ENCODE results near the gene LSM11.

The LSM11 gene

GRCh38 chr5:157808043-157808442 lies 64.5 kb downstream of the LSM11 start:
- Histone ChIP-seq H3K4me2 (ENCODE audit: insufficient read depth, low read length) (no peak overlapping the region), H3K27me3 (ENCODE audit: insufficient read depth, low read length, poor library complexity) (no peaks in the 10 kb centered on the region), H3K36me3 (ENCODE audit: insufficient read depth, low read length) (peaks cover 92% of the 10 kb centered on the region), H3K4me1 (ENCODE audit: insufficient read depth, low read length) (no peaks in the 10 kb centered on the region), H3K4me3 (ENCODE audit: low read depth in 1 of 2, low read length in 2 of 2) (no peak overlapping the region), H4K20me1 (ENCODE audit: insufficient read depth, low read length) (0 out of 2 replicates have a peak, but pooled peaks cover 3% of the 10 kb centered on the region), H2AFZ (ENCODE audit: low read depth, low read length) (no peak overlapping the region), H3K9me3 (ENCODE audit: insufficient read depth, low read length, severe bottlenecking) (no peaks in the 10 kb centered on the region), H3K79me2 (ENCODE audit: insufficient read depth, low read length) (peaks cover 2% of the 10 kb centered on the region; the same call in 1 of the 2 replicates), H3K27ac (ENCODE audit: low read length) (no peak overlapping the region), H3K9ac (ENCODE audit: low read depth, low read length) (no peak overlapping the region)
- ATAC-seq (ENCODE audit: insufficient read depth, low read depth) (no peak), DNase-seq (no peak)
- TF ChIP-seq CTCF (IDR thresholded peaks at IDR 0.05; ENCODE audit: borderline replicate concordance, extremely low read depth, low read length, poor library complexity, severe bottlenecking) (no peak), EZH2 (IDR thresholded peaks at IDR 0.05; ENCODE audit: borderline replicate concordance, low read depth, low read length, severe bottlenecking) (no peak)

Data from DND-41 (cell line).